HG03095 (cell line): ENCODE results near the gene HLF.
A peak's percentile ranks its signal among the peaks of the same experiment; 100 is the strongest.

Experiments used
- ATAC-seq: cut with Tn5 transposase; IDR thresholded peaks from one replicate; pipeline ENCODE4 v1.9.1; 2021; ENCODE audit warnings: moderate library complexity; ENCODE audit not compliant: unreplicated experiment

Gene HLF

GRCh38 chr17:55288356-55289105 is 23.8 kb downstream of the HLF start:
- no peak for ATAC-seq

GRCh38 chr17:55289106-55289446 is 24.3 kb downstream of the HLF start:
- ATAC-seq, result no peak

GRCh38 chr17:55289978-55290377 is 25.2 kb downstream of the HLF start:
- no peak for ATAC-seq

GRCh38 chr17:55290492-55291113 is 25.8 kb downstream of the HLF start:
- ATAC-seq, result no peak

GRCh38 chr17:55291114-55291507 is 26.4 kb downstream of the HLF start:
- ATAC-seq, result no peak

- no peak for ATAC-seq
These were observed 27.3 kb downstream of the HLF start for GRCh38 chr17:55292094-55292493.

GRCh38 chr17:55294042-55294751 is 29.4 kb downstream of the HLF start:
- no peak for ATAC-seq

- ATAC-seq, result peak; percentile 65
These were observed 30.8 kb downstream of the HLF start for GRCh38 chr17:55295411-55296170.

- no peak for ATAC-seq
These were observed 31.5 kb downstream of the HLF start for GRCh38 chr17:55296171-55296695.

- ATAC-seq, result no peak
These were observed 31.9 kb downstream of the HLF start for GRCh38 chr17:55296699-55297098.

GRCh38 chr17:55298111-55298730 is 33.5 kb downstream of the HLF start:
- ATAC-seq, result no peak

- ATAC-seq, result no peak
These were observed 34.5 kb downstream of the HLF start for GRCh38 chr17:55299162-55299838.

- ATAC-seq, result no peak
These were observed 35.1 kb downstream of the HLF start for GRCh38 chr17:55299890-55300289.

- ATAC-seq, result no peak
These were observed 35.9 kb downstream of the HLF start for GRCh38 chr17:55300479-55301290.

- no peak for ATAC-seq
These were observed 37.0 kb downstream of the HLF start for GRCh38 chr17:55301521-55302406.

GRCh38 chr17:55302407-55302787 is 37.6 kb downstream of the HLF start:
- no peak for ATAC-seq

GRCh38 chr17:55303008-55303493 is 38.3 kb downstream of the HLF start:
- no peak for ATAC-seq

GRCh38 chr17:55303701-55304145 is 39.0 kb downstream of the HLF start:
- ATAC-seq, result no peak
